GM21423 (cell line): ENCODE measurements around the gene AP3S2.
"Not testable (repeated sequence)": the region's sequence is repeated elsewhere in the genome, so short reads cannot be mapped to it uniquely, and the experiment has no call there.

Experiments
- ATAC-seq: cut with Tn5 transposase; IDR thresholded peaks from one replicate; pipeline ENCODE4 v1.9.1; 2021; ENCODE audit warnings: mild to moderate bottlenecking, moderate library complexity; ENCODE audit not compliant: unreplicated experiment

Gene AP3S2

GRCh38 chr15:89836267-89837133 lies 57.3 kb downstream of the AP3S2 start:
- no peak for ATAC-seq

GRCh38 chr15:89835176-89835564 lies 58.6 kb downstream of the AP3S2 start:
- no peak for ATAC-seq

- not testable (repeated sequence) for ATAC-seq
These were observed 59.2 kb downstream of the AP3S2 start for GRCh38 chr15:89834465-89835175.

GRCh38 chr15:89833966-89834365 lies 59.8 kb downstream of the AP3S2 start:
- no peak for ATAC-seq

- ATAC-seq, result no peak
These were observed 63.2 kb downstream of the AP3S2 start for GRCh38 chr15:89830639-89831038.

GRCh38 chr15:89829616-89830440 lies 64.0 kb downstream of the AP3S2 start:
- no peak for ATAC-seq

GRCh38 chr15:89829161-89829560 lies 64.6 kb downstream of the AP3S2 start:
- ATAC-seq, result no peak

GRCh38 chr15:89828281-89829145 lies 65.3 kb downstream of the AP3S2 start:
- no peak for ATAC-seq

GRCh38 chr15:89827829-89828228 lies 66.0 kb downstream of the AP3S2 start:
- no peak for ATAC-seq

GRCh38 chr15:89826671-89827655 lies 66.8 kb downstream of the AP3S2 start:
- ATAC-seq, result no peak

- ATAC-seq, result no peak
These were observed 68.4 kb downstream of the AP3S2 start for GRCh38 chr15:89825271-89825940.

- ATAC-seq, result no peak
These were observed 69.3 kb downstream of the AP3S2 start for GRCh38 chr15:89824607-89824867.

GRCh38 chr15:89823836-89824606 lies 69.8 kb downstream of the AP3S2 start:
- no peak for ATAC-seq

- ATAC-seq, result no peak
These were observed 70.7 kb downstream of the AP3S2 start for GRCh38 chr15:89822951-89823711.

- ATAC-seq, result no peak
These were observed 71.2 kb downstream of the AP3S2 start for GRCh38 chr15:89822611-89822950.

GRCh38 chr15:89822026-89822425 lies 71.8 kb downstream of the AP3S2 start:
- no peak for ATAC-seq
